IMR-90 (cell line): ENCODE results near the gene UPB1. TPM values are rescaled to one million over a fixed set of nuclear protein-coding genes. Genes with fewer than 3 reads are reported as not detected.

Source experiments
- ATAC-seq: fragments of 200-7000 bp; cut with Tn5 transposase; 2 replicates; pipeline ENCODE4 v1.9.1; 2020; ENCODE audit warnings: low read depth, mild to moderate bottlenecking, moderate library complexity
- BruUV-seq: library from RNA; stranded (reverse); fragments of 400-500 nt; replicated peaks from 2 replicates; lab custom pipeline; 2021; lab: Mats Ljungman, UMichigan
- CTCF ChIA-PET: fragments of 300-600 bp; formaldehyde crosslinking; extraction: SDS; loops from one replicate; lab custom pipeline; 2021; ENCODE audit warnings: antibody characterized with exemption; lab: Yijun Ruan, JAX
- POLR2A ChIA-PET: fragments of 300-600 bp; sonication (Branson Sonifier 250); formaldehyde crosslinking; loops from one replicate; lab custom pipeline; 2022; ENCODE audit warnings: antibody characterized with exemption; ENCODE audit not compliant: unreplicated experiment; lab: Charles Lee
- DNase-seq: peaks from one replicate; pipeline ENCODE4 v3.0.0; 2013
- H2AFZ ChIP-seq: replicated peaks from 2 replicates; pipeline ENCODE3; 2013; ENCODE audit warnings: low read length, mild to moderate bottlenecking; ENCODE audit not compliant: poor library complexity
- H2AK5ac ChIP-seq: 2 replicates; pipeline ENCODE4 v1.6.1; 2013; ENCODE audit warnings: low read depth, low read length, inconsistent platforms
- H2AK9ac ChIP-seq: replicated peaks from 2 replicates; pipeline ENCODE3; 2013; ENCODE audit warnings: mild to moderate bottlenecking, low read depth, low read length, moderate library complexity; ENCODE audit not compliant: poor library complexity
- H2BK120ac ChIP-seq: 2 replicates; pipeline ENCODE4 v1.6.1; 2013; ENCODE audit warnings: low read depth, low read length, inconsistent platforms
- H2BK15ac ChIP-seq: 3 replicates; pipeline ENCODE4 v1.6.1; 2013; ENCODE audit warnings: low read depth, low read length, inconsistent platforms
- H2BK20ac ChIP-seq: 2 replicates; pipeline ENCODE4 v1.6.1; 2013; ENCODE audit warnings: low read depth, mild to moderate bottlenecking, inconsistent platforms, low read length, moderate library complexity
- H2BK5ac ChIP-seq: 2 replicates; pipeline ENCODE4 v1.6.1; 2013; ENCODE audit warnings: mild to moderate bottlenecking, low read depth, low read length, inconsistent platforms; ENCODE audit not compliant: poor library complexity, severe bottlenecking
- H3K14ac ChIP-seq: replicated peaks from 2 replicates; pipeline ENCODE4 v1.6.1; 2013; ENCODE audit warnings: low read depth, low read length, inconsistent platforms
- H3K18ac ChIP-seq: 2 replicates; pipeline ENCODE4 v1.6.1; 2013; ENCODE audit warnings: low read depth, low read length, control low read depth
- H3K23ac ChIP-seq: 2 replicates; pipeline ENCODE4 v1.6.1; 2013; ENCODE audit warnings: low read depth, low read length, inconsistent platforms
- H3K27ac ChIP-seq: 2 replicates; pipeline ENCODE4 v1.5.1; 2013; ENCODE audit warnings: mild to moderate bottlenecking, control low read depth, low read length; ENCODE audit not compliant: insufficient read depth
- H3K27me3 ChIP-seq: 2 replicates; pipeline ENCODE4 v1.6.1; 2013; ENCODE audit warnings: low read length; ENCODE audit not compliant: control insufficient read depth, insufficient read depth
- H3K36me3 ChIP-seq: 2 replicates; pipeline ENCODE4 v1.6.1; 2013; ENCODE audit warnings: low read length, mixed read lengths; ENCODE audit not compliant: control insufficient read depth, insufficient read depth
- H3K4ac ChIP-seq: 2 replicates; pipeline ENCODE4 v1.6.1; 2013; ENCODE audit warnings: low read depth, low read length, inconsistent platforms
- H3K4me1 ChIP-seq: 2 replicates; pipeline ENCODE4 v1.6.1; 2013; ENCODE audit warnings: low read length, mixed read lengths; ENCODE audit not compliant: control insufficient read depth, insufficient read depth
- H3K4me2 ChIP-seq: 2 replicates; pipeline ENCODE4 v1.6.1; 2013; ENCODE audit warnings: low read depth, mild to moderate bottlenecking, control low read depth, low read length, moderate library complexity
- H3K4me3 ChIP-seq: 2 replicates; pipeline ENCODE4 v1.5.1; 2013; ENCODE audit warnings: low read depth, mild to moderate bottlenecking, control low read depth, low read length, moderate library complexity; ENCODE audit not compliant: insufficient read depth
- H3K56ac ChIP-seq: 2 replicates; pipeline ENCODE4 v1.6.1; 2013; ENCODE audit warnings: low read length, inconsistent platforms; ENCODE audit not compliant: insufficient read depth; ENCODE audit errors: extremely low read depth
- H3K79me1 ChIP-seq, 2 experiments: 2 replicates each; pipeline ENCODE4 v1.6.1; 2013; ENCODE audit warnings: low read length in 2 of 2, inconsistent platforms in 1 of 2, low read depth in 1 of 2
- H3K9ac ChIP-seq: 2 replicates; pipeline ENCODE4 v1.6.1; 2013; ENCODE audit warnings: low read depth, low read length, control low read depth
- H3K9me1 ChIP-seq: 2 replicates; pipeline ENCODE4 v1.6.1; 2013; ENCODE audit warnings: low read length, inconsistent platforms; ENCODE audit not compliant: insufficient read depth
- H3K9me3 ChIP-seq: 2 replicates; pipeline ENCODE4 v1.6.1; 2013; ENCODE audit warnings: low read length; ENCODE audit not compliant: control insufficient read depth, insufficient read depth
- H4K20me1 ChIP-seq: 2 replicates; pipeline ENCODE4 v1.6.1; 2013; ENCODE audit warnings: low read length, inconsistent platforms; ENCODE audit not compliant: insufficient read depth
- H4K5ac ChIP-seq: 2 replicates; pipeline ENCODE4 v1.6.1; 2013; ENCODE audit warnings: mild to moderate bottlenecking, low read depth, low read length, control low read depth
- H4K8ac ChIP-seq, 2 experiments: 2 replicates each; pipeline ENCODE4 v1.6.1; 2013; ENCODE audit warnings: low read depth in 2 of 2, low read length in 2 of 2, control low read depth in 1 of 2, inconsistent platforms in 1 of 2
- H4K91ac ChIP-seq: 2 replicates; pipeline ENCODE4 v1.6.1; 2013; ENCODE audit warnings: low read depth, low read length, inconsistent platforms; ENCODE audit not compliant: insufficient read depth
- BHLHE40 ChIP-seq: fragments of 150-350 bp; IDR thresholded peaks from 2 replicates; pipeline ENCODE4 v1.6.1; 2016; ENCODE audit warnings: mild to moderate bottlenecking, low read depth, low read length
- CEBPB ChIP-seq: IDR thresholded peaks from 2 replicates; pipeline ENCODE4 v1.6.1; 2012; ENCODE audit warnings: low read depth, low read length, improper control_type of control experiment
- CHD1 ChIP-seq: IDR thresholded peaks from 2 replicates; pipeline ENCODE4 v1.6.1; 2012; ENCODE audit warnings: low read depth, low read length, improper control_type of control experiment
- CTCF ChIP-seq: conservative IDR thresholded peaks from 2 replicates; pipeline ENCODE4 v1.5.1; 2012; ENCODE audit warnings: mild to moderate bottlenecking, low read depth, low read length, improper control_type of control experiment
- ELK1 ChIP-seq: fragments of 150-350 bp; IDR thresholded peaks from 2 replicates; pipeline ENCODE4 v1.6.1; 2016; ENCODE audit warnings: low read depth, mild to moderate bottlenecking, low read length, moderate library complexity, borderline replicate concordance
- FOS ChIP-seq: fragments of 150-350 bp; IDR thresholded peaks from 2 replicates; pipeline ENCODE4 v1.6.1; 2016; ENCODE audit warnings: low read depth, low read length
- MAFK ChIP-seq: IDR thresholded peaks from 2 replicates; pipeline ENCODE4 v1.6.1; 2012; ENCODE audit warnings: low read depth, low read length, improper control_type of control experiment
- MAZ ChIP-seq: IDR thresholded peaks from 2 replicates; pipeline ENCODE4 v1.6.1; 2012; ENCODE audit warnings: low read depth, mild to moderate bottlenecking, low read length, improper control_type of control experiment, moderate library complexity, borderline replicate concordance
- MXI1 ChIP-seq: IDR thresholded peaks from 2 replicates; pipeline ENCODE4 v1.6.1; 2012; ENCODE audit warnings: low read depth, mild to moderate bottlenecking, low read length, moderate library complexity, borderline replicate concordance
- NFE2L2 ChIP-seq: fragments of 150-350 bp; IDR thresholded peaks from 2 replicates; pipeline ENCODE4 v1.6.1; 2016; ENCODE audit warnings: low read depth, mild to moderate bottlenecking, low read length
- POLR2A ChIP-seq: IDR thresholded peaks from 2 replicates; pipeline ENCODE4 v1.6.1; 2012; ENCODE audit warnings: mild to moderate bottlenecking, low read depth, low read length
- RAD21 ChIP-seq: IDR thresholded peaks from 2 replicates; pipeline ENCODE4 v1.6.1; 2012; ENCODE audit warnings: low read length, improper control_type of control experiment
- RFX5 ChIP-seq: IDR thresholded peaks from 2 replicates; pipeline ENCODE4 v1.8.0; 2012; ENCODE audit warnings: low read depth, mild to moderate bottlenecking, low read length, moderate library complexity
- SMC3 ChIP-seq: fragments of 150-350 bp; IDR thresholded peaks from 2 replicates; pipeline ENCODE4 v1.6.1; 2016; ENCODE audit warnings: low read depth, mild to moderate bottlenecking, antibody characterized with exemption, low read length, moderate library complexity
- USF2 ChIP-seq: fragments of 150-350 bp; IDR thresholded peaks from 2 replicates; pipeline ENCODE4 v1.6.1; 2017; ENCODE audit warnings: mild to moderate bottlenecking, antibody characterized with exemption, low read length, low read depth
- WGBS, 2 experiments: methylation state at CpG; one replicate each; pipeline versions ENCODE4 v1.1.5 to v1.1.7; 2013; ENCODE audit warnings: missing lambda C conversion rate in 2 of 2; ENCODE audit not compliant: insufficient read length in 1 of 2; ENCODE audit errors: extremely low coverage in 2 of 2; 5-methylcytosine and 5-hydroxymethylcytosine counted together
- dilution Hi-C: fragments of 300-500 bp; cut with HindIII; formaldehyde crosslinking; loops from one replicate; pipeline ENCODE4 v1.14.3; 2018; ENCODE audit warnings: low sequenced_read_pairs; ENCODE audit not compliant: unreplicated experiment
- in situ Hi-C: fragments of 300-500 bp; cut with MboI; formaldehyde crosslinking; loops from 3 replicates; pipeline ENCODE4 v1.14.3; 2019; ENCODE audit warnings: low sequenced_read_pairs, inconsistent platforms, mixed read lengths
- intact Hi-C: fragments of 100-400 bp; cut with micrococcal nuclease; formaldehyde crosslinking; loops from 2 replicates; pipeline ENCODE4 v1.10.0; 2022
- polyA plus RNA-seq, 3 experiments: library from polyadenylated mRNA; depleted of rRNA; stranded (reverse); fragments of >200 nt; gene quantifications; 2 replicates each; pipeline ENCODE4 v1.2.3, GENCODE V29; 2012; ENCODE audit warnings: low replicate concordance in 1 of 3
- total RNA-seq: library from RNA; depleted of rRNA; stranded (reverse); fragments of >200 nt; gene quantifications from 2 replicates; pipeline ENCODE4 v1.2.3, GENCODE V29; 2012

Gene UPB1
- total and polyA plus RNA-seq, 2 of the 4 experiments (the other 2 are of a cell fraction), result under 0.01 to 0.02 TPM

GRCh38 chr22:24550902-24551435 is 55.8 kb downstream of the UPB1 start:
- Histone ChIP-seq H3K4me2 (no peak overlapping the region), H3K9me1 (peaks cover 24% of the 10 kb centered on the region), H2BK15ac (no peak overlapping the region), H3K9me3 (no peaks in the 10 kb centered on the region), H3K9ac (no peak overlapping the region), H4K8ac (no peak overlapping the region), H3K14ac (no peak overlapping the region), H3K27ac (no peak overlapping the region), H3K23ac (no peak overlapping the region), H2BK20ac (no peak overlapping the region), H3K4me1 (peaks cover 6% of the 10 kb centered on the region), H3K4ac (no peak overlapping the region), H4K91ac (no peak overlapping the region), H3K79me1 (peaks cover 31 to 85% of the 10 kb centered on the region in 2 experiments), H3K18ac (no peak overlapping the region), H2BK5ac (no peak overlapping the region), H2AK5ac (no peak overlapping the region), H4K5ac (no peak overlapping the region), H2AFZ (no peak overlapping the region), H3K36me3 (peaks cover 27% of the 10 kb centered on the region), H2AK9ac (no peak overlapping the region), H3K56ac (no peak overlapping the region), H4K20me1 (peaks cover 41% of the 10 kb centered on the region), H3K27me3 (no peaks in the 10 kb centered on the region), H2BK120ac (no peak overlapping the region), H3K4me3 (no peak overlapping the region)
- CTCF ChIA-PET, result no interaction called here
- dilution Hi-C loops, result no loop called here
- POLR2A ChIA-PET, result no interaction called here
- BruUV-seq, result no TSS peak
- in situ Hi-C loops, result no loop called here
- intact Hi-C loops, result no loop called here
- TF ChIP-seq SMC3 (no peak), MAFK (no peak), RAD21 (no peak), CEBPB (no peak), FOS (no peak), USF2 (no peak), ELK1 (no peak), CHD1 (no peak), POLR2A (no peak), NFE2L2 (no peak), MAZ (no peak), MXI1 (no peak), CTCF (no peak), BHLHE40 (no peak), RFX5 (no peak)
- DNase-seq, result no peak
- ATAC-seq, result no peak
- WGBS, 2 experiments, result 82% methylated on average over 5 of the region's 6 CpGs; no CpG with 5 or more reads in 1 of the 2 experiments
